Common myeloid progenitor, CD34-positive (primary cell): ENCODE data around the gene PIAS1.

ENCODE experiments used
- CTCF ChIA-PET: fragments of 350-600 bp; sonication (Branson Sonifier 250); formaldehyde crosslinking; loops from one replicate; lab custom pipeline; 2021; ENCODE audit warnings: antibody characterized with exemption; lab: Charles Lee
- POLR2A ChIA-PET: fragments of 350-600 bp; sonication (Branson Sonifier 250); formaldehyde crosslinking; loops from one replicate; lab custom pipeline; 2021; ENCODE audit warnings: antibody characterized with exemption; lab: Charles Lee
- DNase-seq, 3 donors: peaks; one replicate each; pipeline versions ENCODE4 v3.0.0 to v3.0.0-alpha.2; 2013
- H3K27ac ChIP-seq, 2 experiments: 1 replicate in 1 of 2; 2 replicates in 1 of 2; pipeline ENCODE4 v1.7.0; 2013; ENCODE audit warnings: inconsistent platforms in 2 of 2, low read length in 2 of 2, mild to moderate bottlenecking in 2 of 2, low read depth in 1 of 2, moderate library complexity in 1 of 2; ENCODE audit not compliant: severe bottlenecking in 2 of 2, insufficient read depth in 1 of 2, poor library complexity in 1 of 2
- H3K27me3 ChIP-seq, 5 experiments: replicated peaks in 2 of 5; 1 replicate in 3 of 5; 2 replicates in 2 of 5; pipeline versions ENCODE4 v1.6.1 to v1.7.0; 2013; ENCODE audit warnings: low read length in 4 of 5, mild to moderate bottlenecking in 2 of 5, moderate library complexity in 2 of 5, inconsistent platforms in 1 of 5; ENCODE audit not compliant: insufficient read depth in 5 of 5, control insufficient read depth in 4 of 5
- H3K36me3 ChIP-seq, 4 experiments: 1 replicate in 2 of 4; 2 replicates in 2 of 4; pipeline versions ENCODE4 v1.6.1 to v1.7.0; 2013; ENCODE audit warnings: low read length in 3 of 4, control low read depth in 1 of 4, mild to moderate bottlenecking in 1 of 4; ENCODE audit not compliant: control insufficient read depth in 4 of 4, insufficient read depth in 4 of 4
- H3K4me1 ChIP-seq, 4 experiments: 1 replicate in 3 of 4; 2 replicates in 1 of 4; pipeline versions ENCODE4 v1.6.1 to v1.7.1; 2013; ENCODE audit warnings: low read length in 3 of 4, mild to moderate bottlenecking in 3 of 4, control low read depth in 1 of 4, inconsistent platforms in 1 of 4, moderate library complexity in 1 of 4; ENCODE audit not compliant: control insufficient read depth in 4 of 4, insufficient read depth in 4 of 4; ENCODE audit errors: control extremely low read depth in 1 of 4
- H3K4me3 ChIP-seq, 7 experiments: 1 replicate in 4 of 7; 2 replicates in 3 of 7; pipeline versions ENCODE4 v1.5.1 to v1.7.0; 2013; ENCODE audit warnings: mild to moderate bottlenecking in 7 of 7, low read length in 6 of 7, moderate library complexity in 6 of 7, inconsistent platforms in 2 of 7, low read depth in 2 of 7, control low read depth in 1 of 7; ENCODE audit not compliant: insufficient read depth in 4 of 7, control insufficient read depth in 1 of 7; ENCODE audit errors: extremely low read depth in 1 of 7
- H3K9me3 ChIP-seq, 5 experiments: 1 replicate in 4 of 5; 2 replicates in 1 of 5; pipeline versions ENCODE4 v1.6.1 to v1.7.1; 2013; ENCODE audit warnings: low read length in 4 of 5, mild to moderate bottlenecking in 2 of 5, inconsistent platforms in 1 of 5, low read depth in 1 of 5, moderate library complexity in 1 of 5; ENCODE audit not compliant: control insufficient read depth in 4 of 5, insufficient read depth in 2 of 5; ENCODE audit errors: control extremely low read depth in 1 of 5
- WGBS: methylation state at CpG from one replicate; pipeline ENCODE4 v1.1.5; 2013; ENCODE audit not compliant: insufficient coverage; 5-methylcytosine and 5-hydroxymethylcytosine counted together

Gene PIAS1

GRCh38 chr15:68017201-68017600 is 36.9 kb upstream of the PIAS1 start:
- POLR2A ChIA-PET: no interaction called here
- CTCF ChIA-PET: no interaction called here
- WGBS: 97% methylated on average over 6 of the region's 6 CpGs

GRCh38 chr15:68018797-68019444 is 35.2 kb upstream of the PIAS1 start:
- WGBS: 75% methylated on average over 3 of the region's 5 CpGs
- DNase-seq: no peak
- CTCF ChIA-PET: no interaction called here
- Histone ChIP-seq H3K27ac (no peak overlapping the region), H3K4me1 (no peaks in the 10 kb centered on the region), H3K9me3 (no peaks in the 10 kb centered on the region), H3K27me3 (no peaks in the 10 kb centered on the region), H3K36me3 (no peaks in the 10 kb centered on the region), H3K4me3 (no peak overlapping the region)
- POLR2A ChIA-PET: no interaction called here

More at GRCh38 chr15:68017201-68017600, 36.9 kb upstream of the PIAS1 start:
- Histone ChIP-seq H3K27me3 (no peaks in the 10 kb centered on the region), H3K4me3 (no peak overlapping the region), H3K4me1 (no peaks in the 10 kb centered on the region), H3K9me3 (no peaks in the 10 kb centered on the region), H3K36me3 (no peaks in the 10 kb centered on the region), H3K27ac (no peak overlapping the region)
- no peak for DNase-seq

- POLR2A ChIA-PET: no interaction called here
- CTCF ChIA-PET: no interaction called here
- 97% methylated on average over 8 of the region's 9 CpGs for WGBS
- Histone ChIP-seq H3K4me3 (no peak overlapping the region), H3K27ac (no peak overlapping the region), H3K27me3 (no peaks in the 10 kb centered on the region), H3K36me3 (no peaks in the 10 kb centered on the region), H3K4me1 (no peaks in the 10 kb centered on the region), H3K9me3 (no peaks in the 10 kb centered on the region)
- DNase-seq: no peak
These were observed 34.1 kb upstream of the PIAS1 start for GRCh38 chr15:68019814-68020525.

GRCh38 chr15:68020685-68021084 is 33.4 kb upstream of the PIAS1 start:
- Histone ChIP-seq H3K27ac (no peak overlapping the region), H3K36me3 (no peaks in the 10 kb centered on the region), H3K9me3 (no peaks in the 10 kb centered on the region), H3K4me3 (no peak overlapping the region), H3K27me3 (no peaks in the 10 kb centered on the region), H3K4me1 (no peaks in the 10 kb centered on the region)
- 100% methylated on average over 1 of the region's 3 CpGs for WGBS
- POLR2A ChIA-PET: no interaction called here
- DNase-seq: no peak
- CTCF ChIA-PET: no interaction called here

- WGBS: 84% methylated on average over 3 of the region's 5 CpGs
- POLR2A ChIA-PET: no interaction called here
- H3K36me3 ChIP-seq: no peaks in the 10 kb centered on the region
- no peaks in the 10 kb centered on the region for H3K9me3 ChIP-seq
- CTCF ChIA-PET: no interaction called here
- no peak overlapping the region for H3K4me3 ChIP-seq
- no peaks in the 10 kb centered on the region for H3K27me3 ChIP-seq
- H3K4me1 ChIP-seq: no peaks in the 10 kb centered on the region
- H3K27ac ChIP-seq: no peak overlapping the region
- DNase-seq: no peak
These were observed 32.1 kb upstream of the PIAS1 start for GRCh38 chr15:68022061-68022460.

GRCh38 chr15:68023307-68024101 is 30.6 kb upstream of the PIAS1 start:
- CTCF ChIA-PET: no interaction called here
- DNase-seq: no peak
- POLR2A ChIA-PET: no interaction called here

More at GRCh38 chr15:68023307-68024101, 30.6 kb upstream of the PIAS1 start:
- H3K4me1 ChIP-seq: no peaks in the 10 kb centered on the region
- WGBS: 92% methylated on average over 7 of the region's 8 CpGs
- H3K27me3 ChIP-seq: no peaks in the 10 kb centered on the region
- H3K4me3 ChIP-seq: no peak overlapping the region
- H3K36me3 ChIP-seq: no peaks in the 10 kb centered on the region
- H3K27ac ChIP-seq: no peak overlapping the region
- H3K9me3 ChIP-seq: no peaks in the 10 kb centered on the region
